ENCODE measurements around the gene INSIG1. TPM values are rescaled to one million over a fixed set of nuclear protein-coding genes. Genes with fewer than 3 reads are reported as not detected.

INSIG1 gene
- total and polyA plus RNA-seq, 4 donors, result 47.2 to 136 (median 59.2) TPM

GRCh38 chr7:155282671-155283070 lies 15.0 kb upstream of the INSIG1 start:
- peaks cover 1% of the 10 kb centered on the region for H3K9me3 ChIP-seq (ENCODE audit: control insufficient read depth, insufficient read depth, low read length)
- H3K4me1 ChIP-seq (ENCODE audit: control insufficient read depth, insufficient read depth, low read length), result no peaks in the 10 kb centered on the region
- H3K27ac ChIP-seq (ENCODE audit: low read depth, low read length), result no peak overlapping the region
- DNase-seq (ENCODE audit: low read depth in 4 of 6, low spot score in 6 of 6), result no peak
- H3K4me3 ChIP-seq (ENCODE audit: low read depth, low read length), result no peak overlapping the region
- WGBS (ENCODE audit: insufficient coverage), result 31% methylated on average over 6 of the region's 6 CpGs
- H3K27me3 ChIP-seq (ENCODE audit: control insufficient read depth, insufficient read depth, low read length), result no peaks in the 10 kb centered on the region
- no peaks in the 10 kb centered on the region for H3K36me3 ChIP-seq (ENCODE audit: control insufficient read depth, insufficient read depth, low read length)

GRCh38 chr7:155283565-155284194 lies 14.0 kb upstream of the INSIG1 start:
- no peaks in the 10 kb centered on the region for H3K4me1 ChIP-seq (ENCODE audit: control insufficient read depth, insufficient read depth, low read length)
- H3K36me3 ChIP-seq (ENCODE audit: control insufficient read depth, insufficient read depth, low read length), result no peaks in the 10 kb centered on the region
- peaks cover 1% of the 10 kb centered on the region for H3K9me3 ChIP-seq (ENCODE audit: control insufficient read depth, insufficient read depth, low read length)
- H3K4me3 ChIP-seq (ENCODE audit: low read depth, low read length), result no peak overlapping the region
- no peaks in the 10 kb centered on the region for H3K27me3 ChIP-seq (ENCODE audit: control insufficient read depth, insufficient read depth, low read length)
- H3K27ac ChIP-seq (ENCODE audit: low read depth, low read length), result no peak overlapping the region
- DNase-seq (ENCODE audit: low read depth in 4 of 6, low spot score in 6 of 6), result no peak
- WGBS (ENCODE audit: insufficient coverage), result 56% methylated on average over 1 of the region's 2 CpGs

DNA sequence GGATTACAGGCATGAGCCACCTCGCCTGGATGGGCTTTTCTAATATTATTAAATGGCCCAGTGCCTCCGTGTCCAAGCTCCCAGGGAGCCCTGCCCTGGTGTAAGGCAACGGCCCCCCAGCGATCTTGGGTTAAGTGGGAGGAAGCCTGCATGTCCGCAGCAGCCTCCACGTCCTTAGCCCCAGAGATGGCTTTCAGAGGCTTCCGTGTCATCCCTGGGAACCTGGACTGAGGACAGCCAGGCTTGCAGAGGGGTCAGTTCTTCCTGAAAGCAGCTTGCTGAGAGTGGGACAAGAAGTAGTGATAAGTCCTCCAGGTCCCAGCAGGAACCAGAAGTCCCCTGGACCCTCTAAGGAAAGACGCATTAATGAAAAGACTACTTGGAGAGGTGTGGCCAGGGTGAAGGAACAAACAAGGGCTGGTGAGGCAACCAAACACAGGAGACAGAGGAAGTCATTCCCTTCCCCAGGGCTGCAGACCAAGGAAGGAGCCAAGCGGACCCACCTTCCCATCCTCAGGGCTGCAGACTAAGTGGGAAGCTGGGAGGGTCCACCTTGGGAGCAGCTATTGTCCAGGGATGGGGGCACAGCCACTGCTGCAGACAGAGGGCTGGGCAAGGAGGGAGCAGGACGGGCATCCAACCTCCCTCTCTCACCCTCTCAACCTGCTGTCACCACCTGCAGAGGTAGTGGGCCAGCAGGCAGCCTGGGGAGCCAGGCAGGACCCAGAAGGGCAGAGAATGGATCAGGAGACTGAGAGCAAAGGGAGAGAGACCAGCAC lies 13.0 kb upstream of the INSIG1 start:
- no peak for DNase-seq (ENCODE audit: low read depth in 4 of 6, low spot score in 6 of 6)
- Histone ChIP-seq H3K4me1 (ENCODE audit: control insufficient read depth, insufficient read depth, low read length) (no peaks in the 10 kb centered on the region), H3K27me3 (ENCODE audit: control insufficient read depth, insufficient read depth, low read length) (no peaks in the 10 kb centered on the region), H3K36me3 (ENCODE audit: control insufficient read depth, insufficient read depth, low read length) (no peaks in the 10 kb centered on the region), H3K9me3 (ENCODE audit: control insufficient read depth, insufficient read depth, low read length) (peaks cover 1% of the 10 kb centered on the region), H3K4me3 (ENCODE audit: low read depth, low read length) (no peak overlapping the region), H3K27ac (ENCODE audit: low read depth, low read length) (no peak overlapping the region)
- WGBS (ENCODE audit: insufficient coverage), result 96% methylated on average over 9 of the region's 10 CpGs

DNA sequence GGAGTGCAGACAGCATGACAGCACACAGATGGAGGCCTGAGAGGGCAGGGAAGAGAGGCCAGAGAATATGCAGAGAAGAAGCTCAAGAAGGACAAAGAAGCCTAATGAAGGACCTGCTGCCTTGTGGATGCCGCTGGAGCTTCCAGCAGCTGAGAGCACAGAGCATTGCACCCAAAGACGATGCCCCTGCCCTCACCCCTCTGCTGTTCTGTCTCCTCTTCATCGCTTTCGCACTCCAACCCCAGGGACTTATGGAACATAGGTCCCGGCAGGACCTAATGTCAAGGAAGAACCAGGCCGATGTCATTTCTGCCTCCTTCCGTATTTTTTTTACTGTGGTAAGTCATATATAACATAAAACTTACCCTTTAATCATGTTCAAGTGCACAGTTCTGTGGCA lies 12.3 kb upstream of the INSIG1 start:
- 93% methylated on average over 5 of the region's 7 CpGs for WGBS (ENCODE audit: insufficient coverage)
- Histone ChIP-seq H3K27me3 (ENCODE audit: control insufficient read depth, insufficient read depth, low read length) (no peaks in the 10 kb centered on the region), H3K27ac (ENCODE audit: low read depth, low read length) (no peak overlapping the region), H3K4me3 (ENCODE audit: low read depth, low read length) (no peak overlapping the region), H3K36me3 (ENCODE audit: control insufficient read depth, insufficient read depth, low read length) (no peaks in the 10 kb centered on the region), H3K4me1 (ENCODE audit: control insufficient read depth, insufficient read depth, low read length) (no peaks in the 10 kb centered on the region), H3K9me3 (ENCODE audit: control insufficient read depth, insufficient read depth, low read length) (peaks cover 1% of the 10 kb centered on the region)
- DNase-seq (ENCODE audit: low read depth in 4 of 6, low spot score in 6 of 6), result no peak

DNA sequence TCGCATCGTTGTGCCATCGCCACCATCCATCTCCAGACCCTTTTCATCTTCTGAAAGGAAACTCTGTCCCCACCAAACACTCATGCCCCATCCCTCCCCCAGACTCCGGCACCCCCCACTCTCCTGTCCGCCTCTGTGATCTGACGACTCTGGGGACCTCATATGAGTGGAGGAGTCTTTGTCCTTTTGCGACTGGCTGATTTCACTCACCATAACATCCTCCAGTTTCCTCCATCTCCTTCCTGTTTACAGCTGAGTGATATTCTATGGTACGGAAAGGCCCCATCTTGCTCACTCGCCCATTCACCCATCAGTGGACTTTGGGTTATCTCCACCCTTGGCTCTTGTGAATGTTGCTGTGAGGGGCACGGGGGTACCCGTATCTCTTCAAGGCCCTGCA lies 11.8 kb upstream of the INSIG1 start:
- no peak overlapping the region for H3K4me3 ChIP-seq (ENCODE audit: low read depth, low read length)
- H3K4me1 ChIP-seq (ENCODE audit: control insufficient read depth, insufficient read depth, low read length), result no peaks in the 10 kb centered on the region
- no peak for DNase-seq (ENCODE audit: low read depth in 4 of 6, low spot score in 6 of 6)
- no peak overlapping the region for H3K27ac ChIP-seq (ENCODE audit: low read depth, low read length)
- WGBS (ENCODE audit: insufficient coverage), result 81% methylated on average over 5 of the region's 11 CpGs
- no peaks in the 10 kb centered on the region for H3K27me3 ChIP-seq (ENCODE audit: control insufficient read depth, insufficient read depth, low read length)
- peaks cover 1% of the 10 kb centered on the region for H3K9me3 ChIP-seq (ENCODE audit: control insufficient read depth, insufficient read depth, low read length)
- H3K36me3 ChIP-seq (ENCODE audit: control insufficient read depth, insufficient read depth, low read length), result no peaks in the 10 kb centered on the region

- WGBS (ENCODE audit: insufficient coverage), result 87% methylated on average over 8 of the region's 8 CpGs
- Histone ChIP-seq H3K27me3 (ENCODE audit: control insufficient read depth, insufficient read depth, low read length) (no peaks in the 10 kb centered on the region), H3K36me3 (ENCODE audit: control insufficient read depth, insufficient read depth, low read length) (no peaks in the 10 kb centered on the region), H3K27ac (ENCODE audit: low read depth, low read length) (no peak overlapping the region), H3K4me1 (ENCODE audit: control insufficient read depth, insufficient read depth, low read length) (no peaks in the 10 kb centered on the region), H3K4me3 (ENCODE audit: low read depth, low read length) (no peak overlapping the region), H3K9me3 (ENCODE audit: control insufficient read depth, insufficient read depth, low read length) (peaks cover 1% of the 10 kb centered on the region)
- DNase-seq (ENCODE audit: low read depth in 4 of 6, low spot score in 6 of 6), result no peak
Measured at GRCh38 chr7:155286686-155287085, 11.0 kb upstream of the INSIG1 start.

GRCh38 chr7:155287284-155287935 lies 10.3 kb upstream of the INSIG1 start:
- H3K36me3 ChIP-seq (ENCODE audit: control insufficient read depth, insufficient read depth, low read length), result no peaks in the 10 kb centered on the region
- H3K9me3 ChIP-seq (ENCODE audit: control insufficient read depth, insufficient read depth, low read length), result peaks cover 1% of the 10 kb centered on the region
- no peak overlapping the region for H3K4me3 ChIP-seq (ENCODE audit: low read depth, low read length)
- no peak overlapping the region for H3K27ac ChIP-seq (ENCODE audit: low read depth, low read length)
- no peaks in the 10 kb centered on the region for H3K4me1 ChIP-seq (ENCODE audit: control insufficient read depth, insufficient read depth, low read length)
- WGBS (ENCODE audit: insufficient coverage), result 96% methylated on average over 26 of the region's 26 CpGs
- no peak for DNase-seq (ENCODE audit: low read depth in 4 of 6, low spot score in 6 of 6)
- H3K27me3 ChIP-seq (ENCODE audit: control insufficient read depth, insufficient read depth, low read length), result no peaks in the 10 kb centered on the region

- Histone ChIP-seq H3K36me3 (ENCODE audit: control insufficient read depth, insufficient read depth, low read length) (no peaks in the 10 kb centered on the region), H3K27me3 (ENCODE audit: control insufficient read depth, insufficient read depth, low read length) (no peaks in the 10 kb centered on the region), H3K4me3 (ENCODE audit: low read depth, low read length) (no peak overlapping the region), H3K27ac (ENCODE audit: low read depth, low read length) (no peak overlapping the region), H3K9me3 (ENCODE audit: control insufficient read depth, insufficient read depth, low read length) (peaks cover 1% of the 10 kb centered on the region), H3K4me1 (ENCODE audit: control insufficient read depth, insufficient read depth, low read length) (no peaks in the 10 kb centered on the region)
- DNase-seq (ENCODE audit: low read depth in 4 of 6, low spot score in 6 of 6), result no peak
- WGBS (ENCODE audit: insufficient coverage), result 92% methylated on average over 15 of the region's 18 CpGs
Measured at GRCh38 chr7:155288055-155288454, 9.6 kb upstream of the INSIG1 start.

GRCh38 chr7:155289107-155289506 lies 8.6 kb upstream of the INSIG1 start:
- H3K4me1 ChIP-seq (ENCODE audit: control insufficient read depth, insufficient read depth, low read length), result no peaks in the 10 kb centered on the region
- no peaks in the 10 kb centered on the region for H3K36me3 ChIP-seq (ENCODE audit: control insufficient read depth, insufficient read depth, low read length)
- no peak for DNase-seq (ENCODE audit: low read depth in 4 of 6, low spot score in 6 of 6)
- peaks cover 1% of the 10 kb centered on the region for H3K9me3 ChIP-seq (ENCODE audit: control insufficient read depth, insufficient read depth, low read length)
- no peaks in the 10 kb centered on the region for H3K27me3 ChIP-seq (ENCODE audit: control insufficient read depth, insufficient read depth, low read length)
- WGBS (ENCODE audit: insufficient coverage), result 76% methylated on average over 7 of the region's 7 CpGs
- no peak overlapping the region for H3K27ac ChIP-seq (ENCODE audit: low read depth, low read length)
- no peak overlapping the region for H3K4me3 ChIP-seq (ENCODE audit: low read depth, low read length)
